Adrenal gland (tissue), 12 donors: ENCODE results near the gene SFI1. TPM values are rescaled to one million over a fixed set of nuclear protein-coding genes. Genes with fewer than 3 reads are reported as not detected.
"Not testable (repeated sequence)": the region's sequence is repeated elsewhere in the genome, so short reads cannot be mapped to it uniquely, and the experiment has no call there.

Source experiments
- DNase-seq, 7 donors: peaks; one replicate each; pipeline ENCODE4 v3.0.0-alpha.2; 2019 to 2020
- H3K27ac ChIP-seq, 5 donors: fragments of 200-600 bp; sonication (generic) in 4 of 5; 1 replicate in 3 of 5; 2 replicates in 2 of 5; pipeline versions ENCODE4 v1.5.1 to v1.8.0; 2016 to 2020; ENCODE audit warnings: mild to moderate bottlenecking in 1 of 5
- H3K27me3 ChIP-seq: fragments of 200-600 bp; 2 replicates; pipeline ENCODE4 v1.8.0; 2021
- H3K36me3 ChIP-seq, 2 donors: fragments of 200-600 bp; replicated peaks in 1 of 2; 1 replicate in 1 of 2; 2 replicates in 1 of 2; pipeline versions ENCODE4 v1.5.1 to v1.8.0; 2018 to 2022
- H3K4me1 ChIP-seq, 2 donors: fragments of 200-600 bp; replicated peaks in 1 of 2; 1 replicate in 1 of 2; 2 replicates in 1 of 2; pipeline versions ENCODE4 v1.5.1 to v1.8.0; 2018 to 2021
- H3K4me3 ChIP-seq, 4 donors: fragments of 200-600 bp; sonication (generic) in 3 of 4; one replicate each; pipeline ENCODE4 v1.5.1; 2016 to 2018
- H3K9me3 ChIP-seq, 3 donors: fragments of 200-600 bp; sonication (generic) in 1 of 3; replicated peaks in 1 of 3; 1 replicate in 2 of 3; 2 replicates in 1 of 3; pipeline versions ENCODE4 v1.5.1 to v1.8.0; 2016 to 2021
- CTCF ChIP-seq, 6 experiments: fragments of 450-650 bp in 4 of 6; fragments of 200-600 bp in 2 of 6; sonication (generic) in 1 of 6; IDR thresholded peaks; 1 replicate in 5 of 6; 2 replicates in 1 of 6; pipeline versions ENCODE4 v1.5.1 to v1.8.0; 2016 to 2021; ENCODE audit warnings: antibody characterized with exemption in 6 of 6, mild to moderate bottlenecking in 2 of 6, moderate library complexity in 1 of 6
- POLR2A ChIP-seq, 2 donors: fragments of 450-650 bp; IDR thresholded peaks; one replicate each; pipeline ENCODE4 v1.6.1; 2017; ENCODE audit warnings: antibody characterized with exemption in 2 of 2, mild to moderate bottlenecking in 2 of 2, moderate library complexity in 1 of 2
- WGBS, 4 donors: extraction: QIAGEN DNeasy Blood & Tissue Kit in 2 of 4; methylation state at CpG; one replicate each; pipeline versions ENCODE4 v1.1.5 to v1.1.7; 2013 to 2017; 5-methylcytosine and 5-hydroxymethylcytosine counted together
- intact Hi-C, 2 donors: fragments of 100-400 bp; cut with DNase I; formaldehyde crosslinking; loops; one replicate each; pipeline versions ENCODE4 v1.14.1 to v1.15.0; 2022 to 2023
- polyA plus RNA-seq, 3 donors: library from polyadenylated mRNA; stranded (reverse); fragments of 200-250 nt in 2 of 3; fragments of 350-450 nt in 1 of 3; fragmentation: Illumina TruSeq in 1 of 3; extraction: RNeasy Lipid Tissue Mini Kit (QIAGEN cat#74804) in 1 of 3; gene quantifications; one replicate each; pipeline ENCODE4 v1.2.3, GENCODE V29; 2013 to 2014
- total RNA-seq, 9 donors: library from RNA; depleted of rRNA in 4 of 9; stranded (reverse); fragments of >200 nt in 4 of 9; fragments of 120-200 nt in 1 of 9; fragmentation: NEBNext Ultra II Directional in 1 of 9; extraction: Animal tissue kit (Norgen Biotek cat#: 25700) in 1 of 9; gene quantifications; one replicate each; pipeline versions ENCODE4 v1.1.0 to v1.2.4, GENCODE V29; 2013 to 2023
- donor health status: healthy with polysubstance abuse.
- donor health status: Bipolar disorder and iron deficiency.
- donor health status: DM: yes; HTN: yes; CAD: no.
- donor health status: DM: no; HTN: no; CAD: no.
- donor health status: DM: no; HTN: no; CAD: no.
- donor health status: DM: yes; HTN: yes; CAD: no.

SFI1 gene
- total and polyA plus RNA-seq, 12 donors: 13.4 to 130 (median 33.1) TPM

DNA sequence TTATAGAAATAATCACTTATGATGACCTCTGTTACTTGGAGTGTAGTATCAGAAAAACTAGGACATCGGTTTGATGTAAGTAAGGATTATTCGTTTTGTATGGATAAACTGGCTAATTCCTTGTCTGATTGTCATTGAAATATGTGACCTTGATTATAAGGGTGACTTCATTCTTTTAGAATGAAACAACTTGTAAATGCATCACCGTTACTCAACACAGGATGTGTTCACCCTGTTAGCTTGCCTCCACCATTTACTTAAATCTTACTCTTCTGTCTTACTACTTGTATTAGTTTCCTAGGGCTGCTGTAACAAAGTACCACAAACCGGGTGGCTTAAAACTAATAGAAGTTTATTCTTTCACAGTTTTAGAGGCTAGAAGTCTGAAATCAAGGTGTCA is 7.9 kb downstream of the SFI1 start:
- WGBS, 4 donors: 46 to 67% (median 51%) methylated on average over 4 of the region's 4 CpGs
- no peaks in the 10 kb centered on the region for H3K27me3 ChIP-seq
- H3K4me3 ChIP-seq: no peak overlapping the region
- intact Hi-C loops: no loop called here
- H3K36me3 ChIP-seq: no peaks in the 10 kb centered on the region
- peak overlapping the region; percentile 30 to 76 (median 34) for H3K27ac ChIP-seq
- DNase-seq: no peak
- peaks cover 0 to 9% of the 10 kb centered on the region in 2 donors for H3K4me1 ChIP-seq
- H3K9me3 ChIP-seq: no peaks in the 10 kb centered on the region
- TF ChIP-seq CTCF (IDR thresholded peaks at IDR 0.05) (no peak), POLR2A (IDR thresholded peaks at IDR 0.05) (no peak)

GRCh38 chr22:31507517-31507916 is 11.2 kb downstream of the SFI1 start:
- H3K36me3 ChIP-seq, H3K27me3 ChIP-seq, intact Hi-C loops, H3K4me3 ChIP-seq, DNase-seq, H3K4me1 ChIP-seq, H3K9me3 ChIP-seq, H3K27ac ChIP-seq: not testable (repeated sequence)

DNA sequence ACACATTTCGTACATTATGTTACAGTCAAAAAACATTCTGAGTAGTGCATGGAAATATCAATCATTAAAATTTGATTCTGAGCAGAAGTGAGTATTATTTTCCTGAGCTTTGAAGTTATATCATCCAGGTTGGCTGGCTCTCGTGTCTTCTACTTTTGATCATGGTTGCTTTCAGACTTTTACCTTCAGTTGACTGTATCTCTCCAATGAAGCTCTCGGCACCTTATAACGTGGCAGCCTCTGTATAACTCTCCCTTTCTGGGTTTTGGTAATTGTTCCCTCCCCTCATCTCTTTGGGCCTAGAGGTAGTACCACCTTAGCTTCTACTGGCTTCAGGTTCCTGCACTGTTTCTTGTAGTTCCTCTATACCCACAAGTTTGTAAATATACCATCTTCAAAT is 12.2 kb downstream of the SFI1 start:
- intact Hi-C loops: no loop called here
- no peak for DNase-seq

GRCh38 chr22:31509061-31509762 is 12.9 kb downstream of the SFI1 start:
- intact Hi-C loops: no loop called here
- no peaks in the 10 kb centered on the region for H3K9me3 ChIP-seq
- H3K27me3 ChIP-seq: no peaks in the 10 kb centered on the region
- H3K36me3 ChIP-seq: no peaks in the 10 kb centered on the region
- H3K4me3 ChIP-seq: no peak overlapping the region
- no peak for TF ChIP-seq CTCF (IDR thresholded peaks at IDR 0.05)
- TF ChIP-seq POLR2A (IDR thresholded peaks at IDR 0.05): no peak
- peaks cover 0 to 4% of the 10 kb centered on the region in 2 donors for H3K4me1 ChIP-seq
- DNase-seq: no peak
- WGBS, 4 donors: 86 to 93% (median 91%) methylated on average over 6 of the region's 6 CpGs
- no peak overlapping the region for H3K27ac ChIP-seq

More for the DNA sequence above, 12.2 kb downstream of the SFI1 start:
- no peak overlapping the region for H3K27ac ChIP-seq
- no peaks in the 10 kb centered on the region for H3K27me3 ChIP-seq
- H3K4me3 ChIP-seq: no peak overlapping the region
- no peaks in the 10 kb centered on the region for H3K9me3 ChIP-seq
- no peak for TF ChIP-seq POLR2A (IDR thresholded peaks at IDR 0.05)
- TF ChIP-seq CTCF (IDR thresholded peaks at IDR 0.05): no peak
- no peaks in the 10 kb centered on the region for H3K36me3 ChIP-seq
- peaks cover 0 to 9% of the 10 kb centered on the region in 2 donors for H3K4me1 ChIP-seq
- 91 to 97% (median 96%) methylated on average over 4 of the region's 4 CpGs for WGBS, 4 donors

DNA sequence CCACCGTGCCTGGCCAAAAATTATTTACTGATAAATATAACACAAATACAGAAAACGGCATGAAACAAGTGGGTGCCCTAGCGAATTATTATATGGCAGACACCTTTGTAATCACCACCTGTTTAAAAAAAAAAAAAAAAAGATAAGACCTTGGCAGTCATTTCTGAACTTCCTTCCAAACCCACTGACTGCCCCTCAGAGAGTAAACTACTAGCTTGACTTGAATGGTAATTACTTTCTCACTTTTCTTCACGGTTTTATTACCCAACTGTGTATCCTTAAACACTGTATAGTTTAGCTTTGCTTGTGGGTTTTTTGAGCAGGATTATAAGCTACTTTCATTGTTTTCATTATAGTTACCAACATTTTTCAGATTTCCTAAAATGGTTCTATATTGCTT is 23.7 kb downstream of the SFI1 start:
- H3K36me3 ChIP-seq: no peaks in the 10 kb centered on the region
- WGBS, 4 donors: 82 to 87% (median 86%) methylated on average over 4 of the region's 4 CpGs
- H3K9me3 ChIP-seq: no peaks in the 10 kb centered on the region
- intact Hi-C loops: no loop called here
- no peak for DNase-seq
- H3K27ac ChIP-seq: no peak overlapping the region
- H3K4me1 ChIP-seq: no peaks in the 10 kb centered on the region
- no peaks in the 10 kb centered on the region for H3K27me3 ChIP-seq
- no peak overlapping the region for H3K4me3 ChIP-seq
- TF ChIP-seq POLR2A (IDR thresholded peaks at IDR 0.05) (no peak), CTCF (IDR thresholded peaks at IDR 0.05) (no peak)

DNA sequence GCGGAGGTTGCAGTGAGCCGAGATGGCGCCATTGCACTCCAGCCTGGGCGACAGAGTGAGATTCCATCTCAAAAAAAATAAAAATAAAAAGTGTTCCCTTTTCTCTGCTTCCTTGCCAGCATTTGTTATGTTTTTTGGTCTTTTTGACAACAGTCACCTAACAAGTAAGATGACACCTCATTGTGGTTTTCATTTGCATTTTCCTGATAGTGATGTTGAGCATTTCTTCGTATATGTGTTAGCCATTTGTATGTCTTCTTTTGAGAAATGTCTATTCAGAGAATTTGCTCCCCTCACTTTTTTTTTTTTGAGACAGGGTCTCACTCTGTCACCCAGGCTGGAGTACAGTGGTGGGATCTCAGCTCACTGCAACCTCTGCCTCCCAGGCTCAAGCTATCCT is 27.8 kb downstream of the SFI1 start:
- H3K36me3 ChIP-seq, DNase-seq, H3K9me3 ChIP-seq, H3K27me3 ChIP-seq, H3K4me1 ChIP-seq, intact Hi-C loops, H3K27ac ChIP-seq, H3K4me3 ChIP-seq: not testable (repeated sequence)
- 94 to 96% (median 95%) methylated on average over 5 of the region's 5 CpGs for WGBS, 4 donors
